H54 (cell line): ENCODE data around the gene WDHD1.
"Not testable (repeated sequence)": the region's sequence is repeated elsewhere in the genome, so short reads cannot be mapped to it uniquely, and the experiment has no call there.

ENCODE experiments used
- DNase-seq: peaks from one replicate; pipeline ENCODE4 v3.0.0; 2011; ENCODE audit warnings: low spot score, mixed read lengths; ENCODE audit not compliant: insufficient read length
- FAIRE-seq: peaks from 3 replicates; lab custom pipeline; 2011; peaks lifted over from hg19 to GRCh38; lab: Jason Lieb, UNC
- POLR2A ChIP-seq: IDR thresholded peaks from 2 replicates; pipeline ENCODE4 v1.6.1; 2011; ENCODE audit warnings: low read depth, mild to moderate bottlenecking, low read length

The WDHD1 gene

GRCh38 chr14:55028476-55028875 is 1.6 kb upstream of the WDHD1 start:
- TF ChIP-seq POLR2A: no peak
- DNase-seq (no peak), FAIRE-seq (no peak)

GRCh38 chr14:55028066-55028465 is 1.2 kb upstream of the WDHD1 start:
- FAIRE-seq (peak; percentile 11), DNase-seq (no peak)
- no peak for TF ChIP-seq POLR2A

- TF ChIP-seq POLR2A: no peak
- FAIRE-seq: no peak
- DNase-seq: no peak
These were observed 482 bp downstream of the WDHD1 start for GRCh38 chr14:55026441-55026792.

GRCh38 chr14:55025948-55026347 is 951 bp downstream of the WDHD1 start:
- no peak for TF ChIP-seq POLR2A
- DNase-seq (no peak), FAIRE-seq (no peak)

- DNase-seq, FAIRE-seq: not testable (repeated sequence)
These were observed 2.5 kb downstream of the WDHD1 start for GRCh38 chr14:55024365-55024764.

- no peak for DNase-seq
- no peak for TF ChIP-seq POLR2A
- no peak for FAIRE-seq
These were observed 6.8 kb downstream of the WDHD1 start for GRCh38 chr14:55019968-55020554.

- FAIRE-seq (no peak), DNase-seq (no peak)
- TF ChIP-seq POLR2A: no peak
These were observed 11.9 kb downstream of the WDHD1 start for GRCh38 chr14:55015006-55015405.

- DNase-seq: no peak
- FAIRE-seq: no peak
- no peak for TF ChIP-seq POLR2A
These were observed 21.8 kb downstream of the WDHD1 start for GRCh38 chr14:55005071-55005470.

- FAIRE-seq: no peak
- no peak for TF ChIP-seq POLR2A
- DNase-seq: no peak
These were observed 26.5 kb downstream of the WDHD1 start for GRCh38 chr14:55000381-55000780.

- no peak for TF ChIP-seq POLR2A
- DNase-seq (no peak), FAIRE-seq (no peak)
These were observed 41.7 kb downstream of the WDHD1 start for GRCh38 chr14:54985156-54985555.

GRCh38 chr14:54981698-54982097 is 45.2 kb downstream of the WDHD1 start:
- no peak for FAIRE-seq
- no peak for TF ChIP-seq POLR2A
- no peak for DNase-seq

GRCh38 chr14:54979039-54979438 is 47.9 kb downstream of the WDHD1 start:
- no peak for TF ChIP-seq POLR2A
- FAIRE-seq (no peak), DNase-seq (no peak)

GRCh38 chr14:54976316-54976715 is 50.6 kb downstream of the WDHD1 start:
- FAIRE-seq (peak; percentile 53), DNase-seq (peak; percentile 7)
- TF ChIP-seq POLR2A: no peak

GRCh38 chr14:54975856-54976255 is 51.0 kb downstream of the WDHD1 start:
- no peak for DNase-seq
- TF ChIP-seq POLR2A: no peak
- no peak for FAIRE-seq

GRCh38 chr14:54974788-54975414 is 52.0 kb downstream of the WDHD1 start:
- no peak for TF ChIP-seq POLR2A
- DNase-seq: no peak
- no peak for FAIRE-seq
